ENCODE data around the gene TEX101. TPM values are rescaled to one million over a fixed set of nuclear protein-coding genes. Genes with fewer than 3 reads are reported as not detected.

Gene TEX101
- total and polyA plus RNA-seq, 5 donors from 2014 or later, result not detected

- Mint-ChIP-seq H3K9me3 (no peaks in the 10 kb centered on the region), H3K4me3 (peak overlapping the region in 3 of 4 donors; percentile 92 to 95 (median 95))
These were observed 47.7 kb downstream of the TEX101 start for GRCh38 chr19:43462383-43462782.

GRCh38 chr19:43462785-43463380 is 48.2 kb downstream of the TEX101 start:
- Mint-ChIP-seq H3K4me3 (peak overlapping the region; percentile 92 to 96 (median 95)), H3K9me3 (no peaks in the 10 kb centered on the region), H3K36me3 (peaks cover 10% of the 10 kb centered on the region), H3K27me3 (peaks cover 4% of the 10 kb centered on the region), H3K4me1 (peaks cover 7 to 57% (median 16%) of the 10 kb centered on the region in 4 donors), H3K27ac (peak overlapping the region; percentile 52 to 100 (median 99))
- Histone ChIP-seq H3K27ac (ENCODE audit: insufficient read depth, low read length, poor library complexity, severe bottlenecking) (peak overlapping the region; percentile 93), H3K9me3 (ENCODE audit: control insufficient read depth in 2 of 2, low read length in 2 of 2) (no peaks in the 10 kb centered on the region), H3K4me1 (ENCODE audit: control insufficient read depth, insufficient read depth, low read length, poor library complexity, severe bottlenecking) (peaks cover 21% of the 10 kb centered on the region), H3K36me3 (ENCODE audit: control insufficient read depth, insufficient read depth, low read length) (no peaks in the 10 kb centered on the region), H3K4me3 (ENCODE audit: low read depth, low read length) (peak overlapping the region; percentile 65), H3K27me3 (ENCODE audit: control insufficient read depth, insufficient read depth, low read length) (no peaks in the 10 kb centered on the region)
- DNase-seq, result no peak
- ATAC-seq (ENCODE audit: low read depth in 2 of 2), result no peak

More at GRCh38 chr19:43462383-43462782, 47.7 kb downstream of the TEX101 start:
- peak overlapping the region; percentile 65 for H3K4me3 ChIP-seq (ENCODE audit: low read depth, low read length)
- Mint-ChIP-seq H3K27me3 (peaks cover 4% of the 10 kb centered on the region), H3K36me3 (peaks cover 10% of the 10 kb centered on the region), H3K4me1 (peaks cover 5 to 52% (median 14%) of the 10 kb centered on the region in 4 donors), H3K27ac (peak overlapping the region in 2 of 3 donors; percentile 83 to 99)
- no peaks in the 10 kb centered on the region for H3K9me3 ChIP-seq (ENCODE audit: control insufficient read depth in 2 of 2, low read length in 2 of 2)
- ATAC-seq (ENCODE audit: low read depth in 2 of 2) (no peak), DNase-seq (no peak)
- no peaks in the 10 kb centered on the region for H3K36me3 ChIP-seq (ENCODE audit: control insufficient read depth, insufficient read depth, low read length)
- H3K27ac ChIP-seq (ENCODE audit: insufficient read depth, low read length, poor library complexity, severe bottlenecking), result no peak overlapping the region
- no peaks in the 10 kb centered on the region for H3K27me3 ChIP-seq (ENCODE audit: control insufficient read depth, insufficient read depth, low read length)
- peaks cover 16% of the 10 kb centered on the region for H3K4me1 ChIP-seq (ENCODE audit: control insufficient read depth, insufficient read depth, low read length, poor library complexity, severe bottlenecking)

GRCh38 chr19:43463381-43464133 is 48.9 kb downstream of the TEX101 start:
- Histone ChIP-seq H3K27me3 (ENCODE audit: control insufficient read depth, insufficient read depth, low read length) (no peaks in the 10 kb centered on the region), H3K36me3 (ENCODE audit: control insufficient read depth, insufficient read depth, low read length) (no peaks in the 10 kb centered on the region), H3K27ac (ENCODE audit: insufficient read depth, low read length, poor library complexity, severe bottlenecking) (peak overlapping the region; percentile 93), H3K4me1 (ENCODE audit: control insufficient read depth, insufficient read depth, low read length, poor library complexity, severe bottlenecking) (peaks cover 28% of the 10 kb centered on the region), H3K4me3 (ENCODE audit: low read depth, low read length) (peak overlapping the region; percentile 65), H3K9me3 (ENCODE audit: control insufficient read depth in 2 of 2, low read length in 2 of 2) (no peaks in the 10 kb centered on the region)
- peak overlapping the region; percentile 92 to 96 (median 95) for H3K4me3 Mint-ChIP-seq
- H3K36me3 Mint-ChIP-seq, result peaks cover 10% of the 10 kb centered on the region
- peaks cover 4% of the 10 kb centered on the region for H3K27me3 Mint-ChIP-seq
- H3K4me1 Mint-ChIP-seq, result peaks cover 14 to 63% (median 22%) of the 10 kb centered on the region in 4 donors
- peak; percentile 85 to 87 for ATAC-seq (ENCODE audit: low read depth in 2 of 2)
- peak overlapping the region; percentile 95 to 100 (median 99) for H3K27ac Mint-ChIP-seq
- no peaks in the 10 kb centered on the region for H3K9me3 Mint-ChIP-seq
- peak; percentile 98 to 99 (median 99) for DNase-seq

- peak overlapping the region; percentile 92 to 96 (median 95) for H3K4me3 Mint-ChIP-seq
- no peaks in the 10 kb centered on the region for H3K9me3 Mint-ChIP-seq
- peaks cover 4% of the 10 kb centered on the region for H3K27me3 Mint-ChIP-seq
- H3K27ac ChIP-seq (ENCODE audit: insufficient read depth, low read length, poor library complexity, severe bottlenecking), result peak overlapping the region; percentile 93
- peaks cover 35% of the 10 kb centered on the region for H3K4me1 ChIP-seq (ENCODE audit: control insufficient read depth, insufficient read depth, low read length, poor library complexity, severe bottlenecking)
- H3K4me3 ChIP-seq (ENCODE audit: low read depth, low read length), result peak overlapping the region; percentile 66
- H3K9me3 ChIP-seq (ENCODE audit: control insufficient read depth in 2 of 2, low read length in 2 of 2), result no peaks in the 10 kb centered on the region
- H3K36me3 ChIP-seq (ENCODE audit: control insufficient read depth, insufficient read depth, low read length), result no peaks in the 10 kb centered on the region
- H3K4me1 Mint-ChIP-seq, result peaks cover 15 to 70% (median 27%) of the 10 kb centered on the region in 4 donors
- peaks cover 10% of the 10 kb centered on the region for H3K36me3 Mint-ChIP-seq
- no peak for DNase-seq
- ATAC-seq (ENCODE audit: low read depth in 2 of 2), result no peak
- no peaks in the 10 kb centered on the region for H3K27me3 ChIP-seq (ENCODE audit: control insufficient read depth, insufficient read depth, low read length)
- peak overlapping the region; percentile 95 to 100 (median 99) for H3K27ac Mint-ChIP-seq
These were observed 49.6 kb downstream of the TEX101 start for GRCh38 chr19:43464134-43464775.

- Histone ChIP-seq H3K4me3 (ENCODE audit: low read depth, low read length) (peak within 1 kb of the TSS; percentile 66), H3K9me3 (ENCODE audit: control insufficient read depth in 2 of 2, low read length in 2 of 2) (no peaks in the 10 kb centered on the region), H3K27ac (ENCODE audit: insufficient read depth, low read length, poor library complexity, severe bottlenecking) (peak within 1 kb of the TSS; percentile 93), H3K36me3 (ENCODE audit: control insufficient read depth, insufficient read depth, low read length) (no peaks in the 10 kb centered on the region), H3K4me1 (ENCODE audit: control insufficient read depth, insufficient read depth, low read length, poor library complexity, severe bottlenecking) (peaks cover 48% of the 10 kb centered on the region), H3K27me3 (ENCODE audit: control insufficient read depth, insufficient read depth, low read length) (no peaks in the 10 kb centered on the region)
- Mint-ChIP-seq H3K36me3 (peaks cover 9% of the 10 kb centered on the region), H3K27ac (peak within 1 kb of the TSS in 2 of 3 donors; percentile 99 to 100), H3K9me3 (no peaks in the 10 kb centered on the region), H3K4me1 (peaks cover 13 to 82% (median 30%) of the 10 kb centered on the region in 4 donors), H3K4me3 (peak within 1 kb of the TSS; percentile 92 to 96 (median 95)), H3K27me3 (no peaks in the 10 kb centered on the region)
- DNase-seq, result no peak
- ATAC-seq (ENCODE audit: low read depth in 2 of 2), result no peak
These were observed 50.9 kb downstream of the TEX101 start, which contains the start of gene LYPD3 for GRCh38 chr19:43465468-43466120. LYPD3 (minus strand) TSS chr19:43465608; CDS start chr19:43465571, 37 bp downstream.

- H3K36me3 ChIP-seq (ENCODE audit: control insufficient read depth, insufficient read depth, low read length), result no peaks in the 10 kb centered on the region
- ATAC-seq (ENCODE audit: low read depth in 2 of 2) (no peak), DNase-seq (no peak)
- H3K4me1 ChIP-seq (ENCODE audit: control insufficient read depth, insufficient read depth, low read length, poor library complexity, severe bottlenecking), result peaks cover 53% of the 10 kb centered on the region
- no peaks in the 10 kb centered on the region for H3K9me3 ChIP-seq (ENCODE audit: control insufficient read depth in 2 of 2, low read length in 2 of 2)
- H3K27ac ChIP-seq (ENCODE audit: insufficient read depth, low read length, poor library complexity, severe bottlenecking), result no peak overlapping the region
- no peaks in the 10 kb centered on the region for H3K27me3 ChIP-seq (ENCODE audit: control insufficient read depth, insufficient read depth, low read length)
- H3K4me3 ChIP-seq (ENCODE audit: low read depth, low read length), result no peak overlapping the region
- H3K27ac Mint-ChIP-seq, result peak overlapping the region in 2 of 3 donors; percentile 69 to 96
- H3K27me3 Mint-ChIP-seq, result no peaks in the 10 kb centered on the region
- H3K4me1 Mint-ChIP-seq, result peaks cover 10 to 86% (median 30%) of the 10 kb centered on the region in 4 donors
- peak overlapping the region in 1 of 4 donors; percentile 48 for H3K4me3 Mint-ChIP-seq
- no peaks in the 10 kb centered on the region for H3K9me3 Mint-ChIP-seq
- H3K36me3 Mint-ChIP-seq, result no peaks in the 10 kb centered on the region
These were observed 52.1 kb downstream of the TEX101 start for GRCh38 chr19:43466793-43467192.

- Histone ChIP-seq H3K36me3 (ENCODE audit: control insufficient read depth, insufficient read depth, low read length) (no peaks in the 10 kb centered on the region), H3K27me3 (ENCODE audit: control insufficient read depth, insufficient read depth, low read length) (no peaks in the 10 kb centered on the region), H3K4me1 (ENCODE audit: control insufficient read depth, insufficient read depth, low read length, poor library complexity, severe bottlenecking) (peaks cover 53% of the 10 kb centered on the region), H3K9me3 (ENCODE audit: control insufficient read depth in 2 of 2, low read length in 2 of 2) (no peaks in the 10 kb centered on the region), H3K27ac (ENCODE audit: insufficient read depth, low read length, poor library complexity, severe bottlenecking) (no peak overlapping the region), H3K4me3 (ENCODE audit: low read depth, low read length) (no peak overlapping the region)
- Mint-ChIP-seq H3K27ac (peak overlapping the region in 2 of 3 donors; percentile 76 to 96), H3K9me3 (no peaks in the 10 kb centered on the region), H3K36me3 (no peaks in the 10 kb centered on the region), H3K4me3 (peak overlapping the region in 2 of 4 donors; percentile 3 to 48), H3K27me3 (no peaks in the 10 kb centered on the region), H3K4me1 (peaks cover 10 to 85% (median 26%) of the 10 kb centered on the region in 4 donors)
- ATAC-seq (ENCODE audit: low read depth in 2 of 2) (no peak), DNase-seq (no peak)
These were observed 52.6 kb downstream of the TEX101 start for GRCh38 chr19:43467276-43467675.
